ENCODE measurements around the gene MMP20.

Gene MMP20

DNA sequence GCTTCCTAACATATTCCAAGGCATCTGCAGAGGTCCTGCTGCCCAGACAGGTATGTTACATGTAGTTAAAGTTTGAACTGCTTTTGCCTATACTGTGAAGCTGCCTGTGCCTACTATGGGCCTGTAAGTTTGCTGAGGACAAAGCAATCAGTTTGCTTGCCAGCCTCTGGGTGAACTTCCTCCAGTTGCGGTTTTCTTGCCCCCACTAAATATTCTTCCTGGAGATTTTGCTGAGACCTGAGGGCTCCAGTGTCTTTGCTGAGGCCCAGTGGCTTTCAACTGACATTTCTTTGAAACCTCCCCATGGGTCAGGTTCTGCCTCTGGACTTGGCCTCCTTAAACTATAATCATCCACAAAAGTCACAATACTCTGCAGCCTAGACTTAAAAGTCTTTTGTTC is 29.6 kb upstream of the MMP20 start:
- Histone ChIP-seq H2AFZ (ENCODE audit: low read length) (no peak overlapping the region), H3K79me1 (ENCODE audit: low read depth, low read length) (no peaks in the 10 kb centered on the region), H3K4ac (ENCODE audit: low read length) (no peak overlapping the region), H3K4me3 (ENCODE audit: low read length in 2 of 2) (no peak overlapping the region), H3K4me2 (ENCODE audit: insufficient read depth, low read length, poor library complexity, severe bottlenecking) (no peak overlapping the region), H3K14ac (ENCODE audit: low read length) (no peak overlapping the region), H3K36me3 (replicated peaks in 1 of 2; ENCODE audit: control insufficient read depth in 2 of 2, insufficient read depth in 2 of 2, low read length in 2 of 2) (no peaks in the 10 kb centered on the region), H3K18ac (ENCODE audit: low read length) (no peak overlapping the region), H4K8ac (ENCODE audit: low read depth, low read length) (no peak overlapping the region), H2BK12ac (ENCODE audit: low read length) (no peak overlapping the region), H2AK5ac (ENCODE audit: low read depth, low read length) (no peak overlapping the region), H3K27me3 (ENCODE audit: control insufficient read depth in 3 of 3, insufficient read depth in 3 of 3, low read depth in 1 of 3, low read length in 3 of 3) (no peaks in the 10 kb centered on the region), H2BK15ac (ENCODE audit: low read length) (no peak overlapping the region), H4K91ac (ENCODE audit: low read depth, low read length, poor library complexity) (no peak overlapping the region), H3K4me1 (ENCODE audit: control insufficient read depth in 2 of 2, insufficient read depth in 1 of 2, low read depth in 1 of 2, low read length in 2 of 2) (peaks cover 0 to 2% of the 10 kb centered on the region in 2 donors), H3K9ac (ENCODE audit: low read depth, low read length, poor library complexity) (no peak overlapping the region), H3K27ac (replicated peaks; ENCODE audit: low read length) (no peak overlapping the region), H3K9me3 (replicated peaks in 1 of 2; ENCODE audit: control insufficient read depth in 2 of 2, insufficient read depth in 1 of 2, low read depth in 1 of 2, low read length in 2 of 2) (peaks cover 0 to 4% of the 10 kb centered on the region in 2 donors), H3K23ac (ENCODE audit: low read depth, low read length, poor library complexity) (no peak overlapping the region), H2BK120ac (ENCODE audit: low read depth, low read length) (no peak overlapping the region), H2BK5ac (ENCODE audit: low read length) (no peak overlapping the region)
- DNase-seq (ENCODE audit: low spot score) = no peak
- no CpG with 5 or more reads among the region's 1 CpG for WGBS, 2 donors (ENCODE audit: extremely low coverage in 2 of 2, insufficient read length in 2 of 2, insufficient replicate concordance in 1 of 2)

- H3K4me1 ChIP-seq (ENCODE audit: control insufficient read depth in 2 of 2, insufficient read depth in 1 of 2, low read depth in 1 of 2, low read length in 2 of 2) = peaks cover 0 to 2% of the 10 kb centered on the region in 2 donors
- WGBS, 2 donors (ENCODE audit: extremely low coverage in 2 of 2, insufficient read length in 2 of 2, insufficient replicate concordance in 1 of 2) = no CpG with 5 or more reads among the region's 16 CpGs
Observed at GRCh38 chr11:102653744-102654291, 28.7 kb upstream of the MMP20 start.

DNA sequence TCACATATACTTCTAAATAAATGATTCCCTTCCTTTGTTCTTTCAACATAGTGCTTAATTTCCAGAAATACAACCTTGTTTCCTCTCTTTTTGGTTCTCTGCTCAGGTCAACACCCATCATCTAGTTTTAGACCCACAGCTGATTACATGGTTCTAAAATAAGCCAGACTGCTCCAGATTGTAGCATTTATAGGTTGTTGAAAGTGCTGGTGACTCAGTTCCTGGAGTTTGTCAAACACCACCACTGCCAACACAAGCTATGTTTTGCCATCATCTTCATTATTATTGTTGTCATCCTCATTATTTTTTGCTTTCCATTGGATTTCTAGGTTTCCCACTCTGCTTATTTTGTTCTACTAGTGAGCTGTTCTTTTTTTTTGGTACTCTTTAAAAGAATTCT is 22.3 kb upstream of the MMP20 start:
- Histone ChIP-seq H2BK5ac (ENCODE audit: low read length) (no peak overlapping the region), H3K4me1 (ENCODE audit: control insufficient read depth in 2 of 2, insufficient read depth in 1 of 2, low read depth in 1 of 2, low read length in 2 of 2) (no peaks in the 10 kb centered on the region), H4K8ac (ENCODE audit: low read depth, low read length) (no peak overlapping the region), H3K4ac (ENCODE audit: low read length) (no peak overlapping the region), H3K27ac (replicated peaks; ENCODE audit: low read length) (no peak overlapping the region), H2BK12ac (ENCODE audit: low read length) (no peak overlapping the region), H3K36me3 (replicated peaks in 1 of 2; ENCODE audit: control insufficient read depth in 2 of 2, insufficient read depth in 2 of 2, low read length in 2 of 2) (no peaks in the 10 kb centered on the region), H3K14ac (ENCODE audit: low read length) (no peak overlapping the region), H2AK5ac (ENCODE audit: low read depth, low read length) (no peak overlapping the region), H2BK15ac (ENCODE audit: low read length) (no peak overlapping the region), H3K4me2 (ENCODE audit: insufficient read depth, low read length, poor library complexity, severe bottlenecking) (no peak overlapping the region), H3K9me3 (replicated peaks in 1 of 2; ENCODE audit: control insufficient read depth in 2 of 2, insufficient read depth in 1 of 2, low read depth in 1 of 2, low read length in 2 of 2) (no peaks in the 10 kb centered on the region), H3K79me1 (ENCODE audit: low read depth, low read length) (no peaks in the 10 kb centered on the region), H2BK120ac (ENCODE audit: low read depth, low read length) (no peak overlapping the region), H3K23ac (ENCODE audit: low read depth, low read length, poor library complexity) (no peak overlapping the region), H3K4me3 (ENCODE audit: low read length in 2 of 2) (no peak overlapping the region), H2AFZ (ENCODE audit: low read length) (no peak overlapping the region), H3K27me3 (ENCODE audit: control insufficient read depth in 3 of 3, insufficient read depth in 3 of 3, low read depth in 1 of 3, low read length in 3 of 3) (no peaks in the 10 kb centered on the region), H3K9ac (ENCODE audit: low read depth, low read length, poor library complexity) (no peak overlapping the region), H3K18ac (ENCODE audit: low read length) (no peak overlapping the region), H4K91ac (ENCODE audit: low read depth, low read length, poor library complexity) (no peak overlapping the region)
- no peak for DNase-seq (ENCODE audit: low spot score)

More at GRCh38 chr11:102653744-102654291, 28.7 kb upstream of the MMP20 start:
- H2BK120ac ChIP-seq (ENCODE audit: low read depth, low read length) = no peak overlapping the region
- H3K27ac ChIP-seq (replicated peaks; ENCODE audit: low read length) = no peak overlapping the region
- no peak overlapping the region for H3K14ac ChIP-seq (ENCODE audit: low read length)
- H4K91ac ChIP-seq (ENCODE audit: low read depth, low read length, poor library complexity) = no peak overlapping the region
- H3K4me3 ChIP-seq (ENCODE audit: low read length in 2 of 2) = no peak overlapping the region
- no peak overlapping the region for H3K4me2 ChIP-seq (ENCODE audit: insufficient read depth, low read length, poor library complexity, severe bottlenecking)
- H3K36me3 ChIP-seq (replicated peaks in 1 of 2; ENCODE audit: control insufficient read depth in 2 of 2, insufficient read depth in 2 of 2, low read length in 2 of 2) = no peaks in the 10 kb centered on the region
- no peaks in the 10 kb centered on the region for H3K79me1 ChIP-seq (ENCODE audit: low read depth, low read length)
- H3K18ac ChIP-seq (ENCODE audit: low read length) = no peak overlapping the region
- H3K27me3 ChIP-seq (ENCODE audit: control insufficient read depth in 3 of 3, insufficient read depth in 3 of 3, low read depth in 1 of 3, low read length in 3 of 3) = no peaks in the 10 kb centered on the region
- H2BK5ac ChIP-seq (ENCODE audit: low read length) = no peak overlapping the region
- H2BK15ac ChIP-seq (ENCODE audit: low read length) = no peak overlapping the region
- H3K4ac ChIP-seq (ENCODE audit: low read length) = no peak overlapping the region
- H4K8ac ChIP-seq (ENCODE audit: low read depth, low read length) = peak overlapping the region; percentile 4
- no peak overlapping the region for H2BK12ac ChIP-seq (ENCODE audit: low read length)
- H3K9ac ChIP-seq (ENCODE audit: low read depth, low read length, poor library complexity) = peak overlapping the region; percentile 13
- no peak overlapping the region for H3K23ac ChIP-seq (ENCODE audit: low read depth, low read length, poor library complexity)
- H2AFZ ChIP-seq (ENCODE audit: low read length) = no peak overlapping the region
- no peak overlapping the region for H2AK5ac ChIP-seq (ENCODE audit: low read depth, low read length)
- H3K9me3 ChIP-seq (replicated peaks in 1 of 2; ENCODE audit: control insufficient read depth in 2 of 2, insufficient read depth in 1 of 2, low read depth in 1 of 2, low read length in 2 of 2) = peaks cover 0 to 4% of the 10 kb centered on the region in 2 donors
- no peak for DNase-seq (ENCODE audit: low spot score)

DNA sequence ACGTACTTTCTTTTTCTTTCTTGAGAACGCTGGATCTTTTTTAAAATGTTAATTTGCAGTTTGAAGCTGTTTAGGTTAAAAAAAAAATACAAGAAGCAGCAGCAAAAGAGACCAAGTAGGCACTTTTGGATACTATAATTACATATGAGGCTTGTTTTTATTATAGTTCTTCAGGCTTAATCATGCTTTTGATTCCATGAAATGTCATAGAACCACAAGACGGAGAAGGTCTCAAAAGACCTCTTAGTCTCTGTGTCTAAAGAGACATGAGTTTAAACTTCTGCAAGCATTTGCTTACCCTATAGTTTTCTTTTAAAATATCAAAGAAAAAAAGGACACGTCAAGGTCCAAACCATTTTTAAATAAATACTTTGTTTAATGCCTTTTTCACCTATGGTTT is 18.8 kb upstream of the MMP20 start:
- no peaks in the 10 kb centered on the region for H3K79me1 ChIP-seq (ENCODE audit: low read depth, low read length)
- peaks cover 0 to 4% of the 10 kb centered on the region in 2 donors for H3K4me1 ChIP-seq (ENCODE audit: control insufficient read depth in 2 of 2, insufficient read depth in 1 of 2, low read depth in 1 of 2, low read length in 2 of 2)
- no peak overlapping the region for H3K18ac ChIP-seq (ENCODE audit: low read length)
- no peak overlapping the region for H3K14ac ChIP-seq (ENCODE audit: low read length)
- H3K23ac ChIP-seq (ENCODE audit: low read depth, low read length, poor library complexity) = no peak overlapping the region
- DNase-seq (ENCODE audit: low spot score) = no peak
- no peaks in the 10 kb centered on the region for H3K36me3 ChIP-seq (replicated peaks in 1 of 2; ENCODE audit: control insufficient read depth in 2 of 2, insufficient read depth in 2 of 2, low read length in 2 of 2)
- no peak overlapping the region for H3K9ac ChIP-seq (ENCODE audit: low read depth, low read length, poor library complexity)
- no peaks in the 10 kb centered on the region for H3K27me3 ChIP-seq (ENCODE audit: control insufficient read depth in 3 of 3, insufficient read depth in 3 of 3, low read depth in 1 of 3, low read length in 3 of 3)
- H2BK5ac ChIP-seq (ENCODE audit: low read length) = no peak overlapping the region
- no peak overlapping the region for H2AK5ac ChIP-seq (ENCODE audit: low read depth, low read length)
- no peak overlapping the region for H2AFZ ChIP-seq (ENCODE audit: low read length)
- H3K4ac ChIP-seq (ENCODE audit: low read length) = no peak overlapping the region
- no peak overlapping the region for H4K91ac ChIP-seq (ENCODE audit: low read depth, low read length, poor library complexity)
- H3K27ac ChIP-seq (replicated peaks; ENCODE audit: low read length) = no peak overlapping the region
- WGBS, 2 donors (ENCODE audit: extremely low coverage in 2 of 2, insufficient read length in 2 of 2, insufficient replicate concordance in 1 of 2) = no CpG with 5 or more reads among the region's 4 CpGs
- H2BK15ac ChIP-seq (ENCODE audit: low read length) = no peak overlapping the region
- no peaks in the 10 kb centered on the region for H3K9me3 ChIP-seq (replicated peaks in 1 of 2; ENCODE audit: control insufficient read depth in 2 of 2, insufficient read depth in 1 of 2, low read depth in 1 of 2, low read length in 2 of 2)
- H2BK120ac ChIP-seq (ENCODE audit: low read depth, low read length) = no peak overlapping the region
- no peak overlapping the region for H3K4me2 ChIP-seq (ENCODE audit: insufficient read depth, low read length, poor library complexity, severe bottlenecking)
- no peak overlapping the region for H4K8ac ChIP-seq (ENCODE audit: low read depth, low read length)
- H2BK12ac ChIP-seq (ENCODE audit: low read length) = no peak overlapping the region
- no peak overlapping the region for H3K4me3 ChIP-seq (ENCODE audit: low read length in 2 of 2)
